Measurements from ENCODE around the gene EDIL3.

- TF ChIP-seq CTCF (IDR thresholded peaks at IDR 0.05) = no peak
- no peak for TF ChIP-seq POLR2A (IDR thresholded peaks at IDR 0.05)
Measured at GRCh38 chr5:84327591-84327990, 57.1 kb downstream of the EDIL3 start.

Data from sigmoid colon (tissue), 3 donors.